GM13976 (cell line): ENCODE measurements around the gene INO80E.

ENCODE experiments used
- DNase-seq: peaks from one replicate; pipeline ENCODE4 v3.0.0; 2012; ENCODE audit warnings: low spot score
- CTCF ChIP-seq: IDR thresholded peaks from 2 replicates; pipeline ENCODE4 v1.5.1; 2012; ENCODE audit warnings: borderline replicate concordance, mild to moderate bottlenecking; ENCODE audit not compliant: insufficient read depth; ENCODE audit errors: extremely low read depth, missing control alignments, control extremely low read depth
- in situ Hi-C: fragments of 300-500 bp; cut with MboI; formaldehyde crosslinking; loops from one replicate; pipeline ENCODE4 v1.12.0; 2022; ENCODE audit warnings: low sequenced_read_pairs, mixed read lengths, inconsistent platforms; ENCODE audit not compliant: unreplicated experiment

Gene INO80E

GRCh38 chr16:30018731-30019158, 22.7 kb downstream of the INO80E start:
- TF ChIP-seq CTCF, result no peak
- no peak for DNase-seq
- in situ Hi-C loops, result loop anchor here (25.0 kb wide), 1 partner anchor 331 kb away; the partner anchor contains the start of gene QPRT

- no peak for DNase-seq
- in situ Hi-C loops, result loop anchor here (25.0 kb wide), 1 partner anchor 336 kb away; the partner anchor contains the start of gene QPRT
- TF ChIP-seq CTCF, result no peak
These were observed 26.8 kb downstream of the INO80E start, which contains the start of gene C16orf92 for GRCh38 chr16:30022887-30023286. C16orf92 (plus strand) TSS chr16:30023198; CDS start chr16:30023341, 143 bp downstream.

- TF ChIP-seq CTCF, result no peak
- in situ Hi-C loops, result loop anchor here (25.0 kb wide), 1 partner anchor 336 kb away; the partner anchor contains the start of gene QPRT
- no peak for DNase-seq
These were observed 27.5 kb downstream of the INO80E start for GRCh38 chr16:30023586-30023985.

GRCh38 chr16:30024451-30024850, 28.4 kb downstream of the INO80E start:
- in situ Hi-C loops, result loop anchor here (25.0 kb wide), 1 partner anchor 337 kb away; the partner anchor contains the start of gene QPRT
- DNase-seq, result no peak
- TF ChIP-seq CTCF, result no peak

GRCh38 chr16:30025156-30025555, 29.1 kb downstream of the INO80E start:
- no peak for TF ChIP-seq CTCF
- in situ Hi-C loops, result no loop called here
- DNase-seq, result no peak

GRCh38 chr16:30025574-30025973, 29.5 kb downstream of the INO80E start:
- DNase-seq, result no peak
- in situ Hi-C loops, result no loop called here
- no peak for TF ChIP-seq CTCF
